HG03280 (cell line): Measurements from ENCODE around the gene RHBDL2.
"Not testable (repeated sequence)": the region's sequence is repeated elsewhere in the genome, so short reads cannot be mapped to it uniquely, and the experiment has no call there.

Experiments
- ATAC-seq: cut with Tn5 transposase; IDR thresholded peaks from one replicate; pipeline ENCODE4 v1.9.1; 2021; ENCODE audit warnings: mild to moderate bottlenecking, moderate library complexity; ENCODE audit not compliant: unreplicated experiment

The RHBDL2 gene

DNA sequence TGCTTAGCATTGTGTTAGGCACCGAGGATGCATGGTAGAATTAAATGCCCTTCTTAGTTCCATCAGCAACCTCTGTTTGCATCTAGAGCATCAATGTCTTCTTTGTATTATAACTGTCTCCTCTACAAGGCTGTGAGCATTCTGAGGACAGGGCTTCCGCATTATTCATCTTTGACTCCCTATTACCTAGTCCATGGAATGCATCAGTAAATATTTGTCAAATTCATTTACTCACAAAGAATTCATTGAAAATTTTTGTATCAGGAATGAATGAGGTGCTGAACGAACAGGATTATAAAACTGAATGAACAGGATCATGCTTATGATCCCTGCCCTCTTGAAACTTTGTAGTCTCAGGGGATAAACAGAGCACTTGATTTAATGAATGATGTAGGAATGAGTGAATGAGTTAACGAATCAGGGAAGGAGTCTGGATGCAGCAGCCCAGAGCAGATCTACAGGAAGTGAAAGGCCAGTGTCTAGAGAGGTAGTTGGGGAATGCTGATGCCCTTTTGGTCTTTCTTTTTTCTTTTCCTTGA, 2.8 kb downstream of the RHBDL2 start:
- no peak for ATAC-seq

DNA sequence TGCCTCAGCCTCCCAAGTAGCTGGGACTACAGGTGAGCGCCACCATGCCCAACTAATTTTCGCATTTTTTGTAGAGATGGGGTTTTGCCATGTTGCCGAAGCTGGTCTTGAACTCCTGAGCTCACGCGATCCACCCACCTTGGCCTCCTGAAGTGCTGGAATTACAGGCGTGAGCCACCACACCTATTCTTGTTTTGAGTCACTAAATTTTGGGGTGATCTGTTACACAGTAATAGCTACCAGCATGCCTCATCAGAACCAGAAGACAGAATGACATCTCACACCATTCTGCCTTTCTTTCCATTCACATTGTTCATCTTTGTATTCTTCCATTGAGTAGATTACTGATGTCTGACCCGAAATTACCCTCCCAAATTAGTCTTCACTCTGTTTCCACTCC, 9.1 kb downstream of the RHBDL2 start:
- no peak for ATAC-seq

- ATAC-seq = no peak
Measured at GRCh38 chr1:38929476-38929875, 12.2 kb downstream of the RHBDL2 start.

GRCh38 chr1:38929054-38929453, 12.6 kb downstream of the RHBDL2 start:
- ATAC-seq = no peak

GRCh38 chr1:38926091-38926490, 15.5 kb downstream of the RHBDL2 start:
- no peak for ATAC-seq

- ATAC-seq = no peak
Measured at GRCh38 chr1:38925391-38925790, 16.2 kb downstream of the RHBDL2 start.

GRCh38 chr1:38923607-38924006, 18.0 kb downstream of the RHBDL2 start:
- no peak for ATAC-seq

DNA sequence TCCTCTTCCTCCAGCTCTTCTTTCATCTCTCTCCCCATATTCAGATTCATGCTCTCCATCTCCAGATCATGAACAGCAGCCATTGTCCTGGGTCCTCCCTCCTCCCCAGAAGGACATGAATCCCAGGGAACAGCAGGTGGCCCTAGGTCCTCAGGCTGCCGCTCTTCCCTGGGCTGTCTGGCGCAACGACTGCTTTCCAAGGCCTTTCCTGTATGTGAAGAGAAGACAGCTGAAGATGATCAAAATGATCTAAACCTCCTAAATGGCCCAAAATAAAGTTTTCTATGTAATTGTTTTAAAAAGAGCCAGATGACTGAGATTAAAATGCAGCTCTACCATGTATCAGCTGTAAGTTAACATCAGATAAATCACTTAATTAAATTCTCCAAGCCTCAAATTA, 22.5 kb downstream of the RHBDL2 start:
- no peak for ATAC-seq

GRCh38 chr1:38918568-38918967, 23.1 kb downstream of the RHBDL2 start:
- no peak for ATAC-seq

GRCh38 chr1:38917772-38918171, 23.9 kb downstream of the RHBDL2 start:
- no peak for ATAC-seq

GRCh38 chr1:38917337-38917736, 24.3 kb downstream of the RHBDL2 start:
- ATAC-seq = no peak

- ATAC-seq = no peak
Measured at GRCh38 chr1:38915352-38915948, 26.2 kb downstream of the RHBDL2 start.

- ATAC-seq = not testable (repeated sequence)
Measured at GRCh38 chr1:38914908-38915307, 26.7 kb downstream of the RHBDL2 start.

GRCh38 chr1:38908821-38909220, 32.8 kb downstream of the RHBDL2 start:
- ATAC-seq = no peak

GRCh38 chr1:38905985-38906384, 35.6 kb downstream of the RHBDL2 start:
- no peak for ATAC-seq

DNA sequence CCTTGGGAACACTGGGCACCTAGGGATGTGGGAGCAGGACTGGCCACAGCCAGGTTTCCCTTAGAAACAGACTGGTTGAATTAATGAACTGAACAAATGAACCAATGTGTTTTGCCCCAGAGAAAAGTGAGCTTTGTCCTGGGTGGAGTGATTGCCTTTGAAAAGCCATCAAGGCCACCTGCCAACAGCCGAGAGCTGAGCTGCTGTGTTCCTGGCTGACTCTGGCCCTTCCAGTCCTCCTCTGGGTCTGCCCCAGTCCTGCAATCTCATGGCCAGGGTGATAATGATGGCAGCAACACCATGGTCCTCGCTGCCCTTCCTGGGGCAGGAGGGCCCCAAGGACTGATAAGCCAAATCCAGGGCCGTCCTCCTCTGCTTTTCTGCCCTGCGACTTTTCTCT, 42.1 kb downstream of the RHBDL2 start:
- no peak for ATAC-seq

DNA sequence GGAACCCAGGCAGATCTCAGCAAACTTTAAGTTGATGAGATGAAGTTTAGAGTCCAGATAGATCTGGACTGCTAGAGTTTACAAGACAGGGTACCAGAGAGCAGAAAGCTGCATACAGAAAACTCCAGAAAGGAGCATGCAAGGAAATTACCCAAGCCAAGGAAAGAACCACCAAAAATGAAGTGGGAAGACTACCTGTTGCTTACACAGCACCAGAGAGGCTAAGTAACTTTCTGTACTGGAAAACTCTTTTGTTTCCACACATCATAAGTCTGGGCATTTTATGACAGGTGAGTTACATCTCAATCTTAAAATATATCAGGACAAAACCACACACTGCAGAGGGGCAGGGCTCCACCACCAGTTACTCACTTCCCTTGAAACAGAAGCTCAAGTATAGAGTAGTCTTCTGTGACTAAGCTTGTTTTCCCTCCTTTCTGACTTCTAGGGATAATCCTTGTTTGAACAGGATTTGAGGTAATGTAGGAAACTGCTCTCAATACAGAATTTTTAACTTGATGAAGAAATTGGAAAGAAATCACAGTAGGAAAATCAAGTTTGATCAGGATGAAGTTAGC, 42.9 kb downstream of the RHBDL2 start:
- no peak for ATAC-seq

GRCh38 chr1:38896169-38896568, 45.5 kb downstream of the RHBDL2 start:
- no peak for ATAC-seq

GRCh38 chr1:38892976-38893375, 48.7 kb downstream of the RHBDL2 start:
- ATAC-seq = no peak

DNA sequence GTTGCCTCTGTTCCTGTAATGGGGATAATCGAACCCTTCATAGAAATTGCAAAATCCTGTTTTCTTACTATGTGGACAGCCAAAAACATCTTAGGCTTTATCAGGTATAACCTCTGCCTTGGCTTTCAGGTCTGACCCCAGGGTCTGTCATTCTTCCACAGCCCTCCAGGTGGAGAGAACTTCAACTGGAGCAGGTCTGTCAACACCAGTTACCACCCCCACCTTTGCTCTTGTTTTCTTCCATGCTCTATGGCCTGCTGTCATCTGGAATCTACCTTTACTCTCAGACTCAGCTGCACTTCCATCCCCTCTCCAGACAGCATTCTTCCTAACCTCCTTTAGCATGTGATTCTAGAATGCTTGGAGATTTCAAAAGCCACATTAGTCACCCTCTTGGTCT, 49.9 kb downstream of the RHBDL2 start:
- ATAC-seq = no peak

DNA sequence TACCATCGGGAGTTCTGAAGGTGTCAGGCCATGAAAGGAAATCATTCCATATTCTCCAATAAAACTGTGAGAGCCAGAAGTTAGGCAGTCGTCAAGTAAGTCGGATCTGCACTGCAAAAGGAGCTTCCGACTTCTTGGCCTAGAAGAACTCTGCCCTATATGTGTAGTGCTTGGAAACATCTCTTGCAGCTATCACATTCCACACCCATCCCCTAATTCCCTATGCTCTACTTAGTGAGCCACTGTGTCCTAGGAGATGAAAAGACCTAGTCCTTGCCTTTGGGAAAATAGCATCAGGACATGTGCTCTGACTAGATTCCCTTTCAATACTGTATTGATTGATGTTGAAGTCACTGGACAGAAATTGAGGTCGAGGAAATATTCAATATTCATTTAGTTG, 52.0 kb downstream of the RHBDL2 start:
- ATAC-seq = no peak

DNA sequence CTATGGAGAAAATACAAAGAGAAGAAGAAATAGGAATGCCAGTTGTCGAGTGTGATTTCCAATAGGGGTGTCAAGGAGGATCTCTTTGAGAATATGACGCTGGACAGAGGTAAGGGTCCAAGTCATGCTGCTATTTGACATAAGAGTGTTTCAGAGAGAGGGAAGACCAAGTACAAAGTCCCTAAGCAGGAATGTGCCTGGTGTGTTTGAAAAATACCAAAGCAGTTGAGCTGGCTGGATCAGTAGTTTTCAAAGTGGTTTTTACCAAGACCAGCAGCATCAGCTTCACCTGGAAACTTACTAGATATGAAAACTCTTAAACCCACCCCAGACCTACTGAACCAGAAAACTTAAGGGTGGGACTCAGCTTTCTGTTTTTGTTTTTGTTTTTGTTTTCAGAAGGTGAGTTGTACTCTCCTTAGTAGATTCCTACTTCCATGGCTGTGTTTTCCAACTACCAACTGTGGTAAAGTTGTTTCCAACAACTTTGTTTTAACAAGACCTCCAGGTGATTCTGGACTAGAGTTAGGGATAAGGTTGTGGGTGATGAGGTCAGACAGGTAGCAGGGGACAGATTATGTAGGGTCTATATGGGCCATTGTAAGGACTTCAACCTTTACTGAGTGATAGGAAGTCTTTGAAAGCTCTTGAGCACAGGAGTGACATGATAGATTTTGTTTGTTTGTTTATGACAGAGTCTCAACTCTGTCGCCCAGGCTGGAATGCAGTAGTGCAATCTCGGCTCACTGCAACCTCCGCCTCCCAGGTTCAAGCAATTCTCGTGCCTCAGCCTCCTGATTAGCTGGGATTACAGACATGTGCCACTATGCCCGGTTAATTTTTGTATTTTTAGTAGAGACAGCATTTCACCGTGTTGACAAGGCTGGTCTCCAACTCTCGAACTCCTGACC, 53.0 kb downstream of the RHBDL2 start:
- no peak for ATAC-seq
